ENCODE measurements around the gene MAG. TPM values are rescaled to one million over a fixed set of nuclear protein-coding genes. Genes with fewer than 3 reads are reported as not detected.

Gene MAG
- total RNA-seq, 1 experiment from 2014 or later: not detected

Other genes with a start within 250 kb of the MAG start
- gene FXYD3, start 176.3 kb upstream of the MAG start, total RNA-seq (2014; rRNA removed; shearing (Covaris generic)): not detected in 2 replicates
- 0.06 and 0.07 TPM in 2 replicates for gene LGI4, start 157.1 kb upstream of the MAG start, total RNA-seq (2014; rRNA removed; shearing (Covaris generic))
- not detected in 2 replicates for gene FXYD1, start 153.3 kb upstream of the MAG start, total RNA-seq (2014; rRNA removed; shearing (Covaris generic))
- gene FXYD7, start 148.9 kb upstream of the MAG start, total RNA-seq (2014; rRNA removed; shearing (Covaris generic)): not detected in 2 replicates
- not detected in 2 replicates for gene FXYD5, start 137.4 kb upstream of the MAG start, total RNA-seq (2014; rRNA removed; shearing (Covaris generic))
- gene FAM187B, start 63.4 kb upstream of the MAG start, total RNA-seq (2014; rRNA removed; shearing (Covaris generic)): not detected in 2 replicates
- 16.7 and 18.7 TPM in 2 replicates for gene LSR, start 43.2 kb upstream of the MAG start, total RNA-seq (2014; rRNA removed; shearing (Covaris generic))
- gene USF2, start 23.2 kb upstream of the MAG start, total RNA-seq (2014; rRNA removed; shearing (Covaris generic)): 90.7 and 98.8 TPM in 2 replicates
- not detected in 2 replicates for gene HAMP, start 9.6 kb upstream of the MAG start, total RNA-seq (2014; rRNA removed; shearing (Covaris generic))
- gene CD22, start 37.0 kb downstream of the MAG start, total RNA-seq (2014; rRNA removed; shearing (Covaris generic)): not detected in 2 replicates
- gene FFAR1, start 55.7 kb downstream of the MAG start, total RNA-seq (2014; rRNA removed; shearing (Covaris generic)): not detected in 2 replicates
- not detected in 2 replicates for gene FFAR3, start 66.3 kb downstream of the MAG start, total RNA-seq (2014; rRNA removed; shearing (Covaris generic))
- not detected in 2 replicates for gene GPR42, start 78.9 kb downstream of the MAG start, total RNA-seq (2014; rRNA removed; shearing (Covaris generic))
- gene FFAR2, start 156.1 kb downstream of the MAG start, total RNA-seq (2014; rRNA removed; shearing (Covaris generic)): not detected in 2 replicates
- not detected in 2 replicates for gene KRTDAP, start 198.3 kb downstream of the MAG start, total RNA-seq (2014; rRNA removed; shearing (Covaris generic))
- 85.4 and 136 TPM in 2 replicates for gene DMKN, start 221.5 kb downstream of the MAG start, total RNA-seq (2014; rRNA removed; shearing (Covaris generic))
- gene SBSN, start 236.2 kb downstream of the MAG start, total RNA-seq (2014; rRNA removed; shearing (Covaris generic)): not detected in 2 replicates
- gene GAPDHS, start 241.3 kb downstream of the MAG start, total RNA-seq (2014; rRNA removed; shearing (Covaris generic)): 3.2 TPM in 1 of 2 replicates, not detected in the other

All from G401 (cell line).